OCI-LY1 (cell line): ENCODE data around the gene AK2.

Experiments
- H2AFZ ChIP-seq: fragments of 200-600 bp; sonication (generic), shearing (Covaris generic); 2 replicates; pipeline ENCODE4 v1.6.0; 2014; ENCODE audit warnings: antibody characterized with exemption, mild to moderate bottlenecking, low read length
- H3F3A ChIP-seq: fragments of 200-600 bp; sonication (generic), shearing (Covaris generic); 2 replicates; pipeline ENCODE4 v1.6.0; 2014; ENCODE audit warnings: mild to moderate bottlenecking, antibody characterized with exemption, low read length, moderate library complexity; ENCODE audit not compliant: insufficient read depth
- H3K27ac ChIP-seq: fragments of 200-600 bp; sonication (generic); 2 replicates; pipeline ENCODE4 v1.5.1; 2014; ENCODE audit warnings: low read length, mixed run types, mild to moderate bottlenecking, low read depth; ENCODE audit not compliant: poor library complexity, severe bottlenecking
- H3K27me3 ChIP-seq: fragments of 200-600 bp; sonication (generic); 2 replicates; pipeline ENCODE4 v1.6.0; 2014; ENCODE audit warnings: antibody characterized with exemption, mild to moderate bottlenecking, low read length, moderate library complexity; ENCODE audit not compliant: insufficient read depth
- H3K36me3 ChIP-seq: fragments of 200-600 bp; sonication (generic); 2 replicates; pipeline ENCODE4 v1.6.1; 2014; ENCODE audit warnings: mild to moderate bottlenecking, antibody characterized with exemption, low read length, moderate library complexity, mixed read lengths; ENCODE audit not compliant: insufficient read depth
- H3K4me1 ChIP-seq: fragments of 200-600 bp; sonication (generic); 2 replicates; pipeline ENCODE4 v1.5.1; 2014; ENCODE audit warnings: mild to moderate bottlenecking, low read length, moderate library complexity; ENCODE audit not compliant: insufficient read depth, severe bottlenecking
- H3K4me2 ChIP-seq: fragments of 200-600 bp; sonication (generic), shearing (Covaris generic); 2 replicates; pipeline ENCODE4 v1.6.1; 2014; ENCODE audit warnings: low read length
- H3K4me3 ChIP-seq: fragments of 200-600 bp; sonication (generic); 2 replicates; pipeline ENCODE4 v1.5.1; 2014; ENCODE audit warnings: low read length, low read depth, mild to moderate bottlenecking, mixed read lengths; ENCODE audit not compliant: poor library complexity, severe bottlenecking
- H3K79me2 ChIP-seq: fragments of 200-600 bp; shearing (Covaris generic); 2 replicates; pipeline ENCODE4 v1.6.1; 2016; ENCODE audit warnings: mixed run types, low read length, mixed read lengths; ENCODE audit not compliant: insufficient read depth
- H3K9ac ChIP-seq: fragments of 200-600 bp; sonication (generic), shearing (Covaris generic); 2 replicates; pipeline ENCODE4 v1.6.1; 2014; ENCODE audit warnings: mild to moderate bottlenecking, low read length, mixed read lengths
- H3K9me2 ChIP-seq: fragments of 200-600 bp; sonication (generic), shearing (Covaris generic); 2 replicates; pipeline ENCODE4 v1.6.1; 2014; ENCODE audit warnings: low read depth, mild to moderate bottlenecking, low read length, mixed read lengths
- H3K9me3 ChIP-seq: fragments of 200-600 bp; shearing (Covaris generic); 2 replicates; pipeline ENCODE4 v1.6.1; 2014; ENCODE audit warnings: low read length, mixed read lengths
- H4K20me1 ChIP-seq: fragments of 200-600 bp; sonication (generic), shearing (Covaris generic); 2 replicates; pipeline ENCODE4 v1.6.0; 2016; ENCODE audit warnings: mild to moderate bottlenecking, low read length; ENCODE audit not compliant: insufficient read depth
- CTCF ChIP-seq: fragments of 200-600 bp; sonication (generic), shearing (Covaris generic); IDR thresholded peaks from 2 replicates; pipeline ENCODE4 v1.5.1; 2017; ENCODE audit warnings: mild to moderate bottlenecking, antibody characterized with exemption, low read length, moderate library complexity, mixed read lengths
- EZH2 ChIP-seq: fragments of 200-600 bp; sonication (generic), shearing (Covaris generic); IDR thresholded peaks from 2 replicates; pipeline ENCODE4 v1.8.0; 2017; ENCODE audit warnings: borderline replicate concordance, mixed run types, mild to moderate bottlenecking, antibody characterized with exemption, low read length, moderate library complexity, mixed read lengths

Gene AK2

GRCh38 chr1:32972814-32973428 lies 63.8 kb downstream of the AK2 start:
- no peak overlapping the region for H3K27ac ChIP-seq
- no peak for TF ChIP-seq EZH2
- TF ChIP-seq CTCF, result no peak
- 0 out of 2 replicates have a peak, but pooled peaks cover 5% of the 10 kb centered on the region for H3K27me3 ChIP-seq
- H3K9me3 ChIP-seq, result no peaks in the 10 kb centered on the region
- no peaks in the 10 kb centered on the region for H3K4me1 ChIP-seq
- H3K36me3 ChIP-seq, result no peaks in the 10 kb centered on the region
- H3K4me2 ChIP-seq, result no peak overlapping the region
- no peaks in the 10 kb centered on the region for H3K9me2 ChIP-seq
- H2AFZ ChIP-seq, result no peak overlapping the region
- no peaks in the 10 kb centered on the region for H3K79me2 ChIP-seq
- H4K20me1 ChIP-seq, result no peaks in the 10 kb centered on the region
- no peak overlapping the region for H3K9ac ChIP-seq
- H3F3A ChIP-seq, result no peaks in the 10 kb centered on the region
- H3K4me3 ChIP-seq, result no peak overlapping the region

DNA sequence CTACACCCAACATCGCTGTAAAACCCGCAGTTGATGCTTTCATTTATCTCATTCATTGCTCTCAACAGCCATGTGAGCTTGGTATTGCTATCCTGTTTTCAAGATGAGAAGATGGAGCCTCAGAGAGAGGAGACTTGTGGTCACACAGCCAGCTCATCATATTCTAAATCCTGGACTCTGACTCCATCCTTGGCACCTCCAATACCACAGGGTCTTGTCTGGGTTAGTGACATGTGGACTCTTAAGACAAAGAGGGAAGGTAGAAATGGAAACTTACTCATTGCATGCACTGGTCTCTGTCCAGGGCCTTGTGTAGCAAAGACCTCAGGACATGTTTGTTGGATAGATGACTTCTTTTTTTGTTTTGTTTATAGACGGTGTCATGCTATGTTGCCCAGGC lies 65.1 kb downstream of the AK2 start:
- H3K4me2 ChIP-seq, result no peak overlapping the region
- H2AFZ ChIP-seq, result no peak overlapping the region
- H3K9me2 ChIP-seq, result no peaks in the 10 kb centered on the region
- no peak overlapping the region for H3K9ac ChIP-seq
- H3K79me2 ChIP-seq, result no peaks in the 10 kb centered on the region
- no peaks in the 10 kb centered on the region for H4K20me1 ChIP-seq
- no peak overlapping the region for H3K27ac ChIP-seq
- no peaks in the 10 kb centered on the region for H3K9me3 ChIP-seq
- H3K4me1 ChIP-seq, result no peaks in the 10 kb centered on the region
- TF ChIP-seq CTCF, result no peak
- TF ChIP-seq EZH2, result no peak
- H3K4me3 ChIP-seq, result no peak overlapping the region
- H3K36me3 ChIP-seq, result no peaks in the 10 kb centered on the region
- 0 out of 2 replicates have a peak, but pooled peaks cover 5% of the 10 kb centered on the region for H3K27me3 ChIP-seq
- H3F3A ChIP-seq, result no peaks in the 10 kb centered on the region

- Histone ChIP-seq H3K4me2 (no peak overlapping the region), H3K4me1 (no peaks in the 10 kb centered on the region), H3F3A (no peaks in the 10 kb centered on the region), H3K9ac (no peak overlapping the region), H2AFZ (no peak overlapping the region), H4K20me1 (no peaks in the 10 kb centered on the region), H3K79me2 (no peaks in the 10 kb centered on the region), H3K4me3 (no peak overlapping the region), H3K9me3 (no peaks in the 10 kb centered on the region), H3K9me2 (no peaks in the 10 kb centered on the region), H3K36me3 (no peaks in the 10 kb centered on the region), H3K27ac (no peak overlapping the region), H3K27me3 (0 out of 2 replicates have a peak, but pooled peaks cover 5% of the 10 kb centered on the region)
- TF ChIP-seq EZH2 (no peak), CTCF (no peak)
These were observed 65.5 kb downstream of the AK2 start for GRCh38 chr1:32971156-32971555.
